Measurements from ENCODE around the gene ZNF341. TPM values are rescaled to one million over a fixed set of nuclear protein-coding genes. Genes with fewer than 3 reads are reported as not detected.
A peak's percentile ranks its signal among the peaks of the same experiment; 100 is the strongest.
"Not testable (repeated sequence)": the region's sequence is repeated elsewhere in the genome, so short reads cannot be mapped to it uniquely, and the experiment has no call there.

The ZNF341 gene
- total RNA-seq: 1.8 TPM

GRCh38 chr20:33731693-33732165 lies at the start of gene ZNF341:
ZNF341 (plus strand) TSS chr20:33731996; CDS start chr20:33732022, 26 bp downstream.
- DNase-seq: peak; percentile 95

- no peak for DNase-seq
Measured at GRCh38 chr20:33684533-33685327, 47.1 kb upstream of the ZNF341 start.

- DNase-seq: peak; percentile 84
Measured at GRCh38 chr20:33685328-33686099, 46.3 kb upstream of the ZNF341 start.

GRCh38 chr20:33686100-33686983 lies 45.5 kb upstream of the ZNF341 start, which contains the start of gene E2F1:
E2F1 (minus strand) TSS chr20:33686385; CDS start chr20:33686264, 121 bp downstream.
- peak; percentile 98 for DNase-seq

- no peak for DNase-seq
Measured at GRCh38 chr20:33686984-33687366, 44.8 kb upstream of the ZNF341 start.

GRCh38 chr20:33687370-33687915 lies 44.4 kb upstream of the ZNF341 start:
- DNase-seq: no peak

GRCh38 chr20:33687993-33688937 lies 43.5 kb upstream of the ZNF341 start:
- no peak for DNase-seq

GRCh38 chr20:33688938-33689424 lies 42.8 kb upstream of the ZNF341 start:
- no peak for DNase-seq

- DNase-seq: no peak
Measured at GRCh38 chr20:33689493-33689892, 42.3 kb upstream of the ZNF341 start.

GRCh38 chr20:33689973-33690372 lies 41.8 kb upstream of the ZNF341 start:
- no peak for DNase-seq

- no peak for DNase-seq
Measured at GRCh38 chr20:33693289-33693688, 38.5 kb upstream of the ZNF341 start.

GRCh38 chr20:33693741-33694638 lies 37.8 kb upstream of the ZNF341 start:
- DNase-seq: peak; percentile 91

GRCh38 chr20:33694639-33695012 lies 37.2 kb upstream of the ZNF341 start:
- DNase-seq: peak; percentile 86

GRCh38 chr20:33696448-33696847 lies 35.3 kb upstream of the ZNF341 start:
- no peak for DNase-seq

GRCh38 chr20:33697129-33697528 lies 34.7 kb upstream of the ZNF341 start:
- peak; percentile 78 for DNase-seq

GRCh38 chr20:33698966-33699365 lies 32.8 kb upstream of the ZNF341 start:
- not testable (repeated sequence) for DNase-seq

GRCh38 chr20:33700696-33701441 lies 30.9 kb upstream of the ZNF341 start:
- DNase-seq: not testable (repeated sequence)

GRCh38 chr20:33701629-33702450 lies 30.0 kb upstream of the ZNF341 start:
- DNase-seq: no peak
